HCT116 (cell line): ENCODE measurements around the gene DNASE1L1. TPM values are rescaled to one million over a fixed set of nuclear protein-coding genes. Genes with fewer than 3 reads are reported as not detected.

Source experiments
- ATAC-seq: fragments of 200-7000 bp; cut with Tn5 transposase; 2 replicates; pipeline ENCODE4 v1.9.1; 2020; ENCODE audit warnings: mild to moderate bottlenecking, moderate library complexity
- BruUV-seq: library from RNA; stranded (reverse); fragments of 400-500 nt; replicated peaks from 2 replicates; lab custom pipeline; 2021; lab: Mats Ljungman, UMichigan
- CTCF ChIA-PET: fragments of 300-600 bp; sonication (Branson Sonifier 250); formaldehyde crosslinking; loops from one replicate; lab custom pipeline; 2021; ENCODE audit warnings: antibody characterized with exemption; lab: Charles Lee
- POLR2A ChIA-PET: fragments of 300-600, 350-600 bp; sonication (Branson Sonifier 250); formaldehyde crosslinking; loops from one replicate; lab custom pipeline; 2021; ENCODE audit warnings: antibody characterized with exemption; lab: Charles Lee
- RAD21 ChIA-PET, 2 experiments: fragments of 300-600 bp; sonication (Branson Sonifier 250); formaldehyde crosslinking; loops; one replicate each; lab custom pipeline; 2023; ENCODE audit warnings: low total read pairs in 2 of 2; ENCODE audit not compliant: uncharacterized antibody in 2 of 2, unreplicated experiment in 2 of 2, low non-redundant PET in 1 of 2; lab: Charles Lee
- DNase-seq: peaks from one replicate; pipeline ENCODE4 v3.0.0-alpha.2; 2010; ENCODE audit warnings: low read depth, low spot score
- H2AFZ ChIP-seq: fragments of 200-600 bp; shearing (Covaris generic), sonication (generic); 2 replicates; pipeline ENCODE4 v1.6.1; 2017; ENCODE audit warnings: low read depth, mixed run types, mixed read lengths, antibody characterized with exemption, low read length; ENCODE audit not compliant: poor library complexity, severe bottlenecking
- H3K27ac ChIP-seq: 2 replicates; pipeline ENCODE4 v1.5.1; 2012; ENCODE audit warnings: low read depth, low read length
- H3K27me3 ChIP-seq: fragments of 200-600 bp; sonication (generic); 2 replicates; pipeline ENCODE4 v1.6.1; 2016; ENCODE audit warnings: mixed run types, low read length, mixed read lengths; ENCODE audit not compliant: insufficient read depth
- H3K36me3 ChIP-seq, 2 experiments: fragments of 200-500 bp in 1 of 2; fragments of 200-600 bp in 1 of 2; sonication (Bioruptor generic) in 1 of 2; sonication (generic) in 1 of 2; 2 replicates each; pipeline versions ENCODE4 v1.5.1 to v1.6.1; 2014 to 2016; ENCODE audit warnings: low read length in 2 of 2, inconsistent platforms in 1 of 2, mixed read lengths in 1 of 2, mixed run types in 1 of 2; ENCODE audit not compliant: insufficient read depth in 2 of 2, control insufficient read depth in 1 of 2
- H3K4me1 ChIP-seq, 2 experiments: fragments of 200-600 bp in 1 of 2; sonication (generic) in 1 of 2; 2 replicates each; pipeline versions ENCODE4 v1.5.1 to v1.6.1; 2012 to 2017; ENCODE audit warnings: low read length in 2 of 2, inconsistent platforms in 1 of 2, mild to moderate bottlenecking in 1 of 2, mixed read lengths in 1 of 2, mixed run types in 1 of 2, moderate library complexity in 1 of 2; ENCODE audit not compliant: insufficient read depth in 2 of 2, control insufficient read depth in 1 of 2
- H3K4me2 ChIP-seq: fragments of 200-600 bp; sonication (generic); 2 replicates; pipeline ENCODE4 v1.6.1; 2017; ENCODE audit warnings: mixed run types, low read length, mixed read lengths
- H3K4me3 ChIP-seq, 2 experiments: fragments of 200-600 bp in 1 of 2; sonication (generic) in 1 of 2; replicated peaks in 1 of 2; 2 replicates each; pipeline ENCODE4 v1.5.1; 2011 to 2016; ENCODE audit warnings: low read length in 2 of 2, control low read depth in 1 of 2, low read depth in 1 of 2, mild to moderate bottlenecking in 1 of 2, mixed read lengths in 1 of 2, mixed run types in 1 of 2
- H3K79me2 ChIP-seq: fragments of 200-600 bp; sonication (generic); 2 replicates; pipeline ENCODE4 v1.6.1; 2017; ENCODE audit warnings: mild to moderate bottlenecking, mixed run types, low read length, moderate library complexity, mixed read lengths; ENCODE audit not compliant: insufficient read depth
- H3K9ac ChIP-seq: fragments of 200-600 bp; sonication (generic); 2 replicates; pipeline ENCODE4 v1.6.1; 2016; ENCODE audit warnings: low read length, mixed read lengths
- H3K9me2 ChIP-seq: fragments of 200-600 bp; sonication (generic), shearing (Covaris generic); 2 replicates; pipeline ENCODE4 v1.6.1; 2017; ENCODE audit warnings: mixed run types, mild to moderate bottlenecking, moderate library complexity; ENCODE audit not compliant: insufficient read depth
- H3K9me3 ChIP-seq, 2 experiments: fragments of 200-500 bp in 1 of 2; fragments of 200-600 bp in 1 of 2; sonication (Bioruptor generic) in 1 of 2; sonication (generic) in 1 of 2; 2 replicates each; pipeline ENCODE4 v1.6.1; 2014 to 2017; ENCODE audit warnings: low read length in 2 of 2, mixed read lengths in 2 of 2, inconsistent platforms in 1 of 2, low read depth in 1 of 2, mild to moderate bottlenecking in 1 of 2, mixed run types in 1 of 2, moderate library complexity in 1 of 2; ENCODE audit not compliant: control insufficient read depth in 1 of 2, insufficient read depth in 1 of 2
- H4K20me1 ChIP-seq: fragments of 200-600 bp; sonication (generic), shearing (Covaris generic); 2 replicates; pipeline ENCODE4 v1.6.1; 2017; ENCODE audit warnings: mixed run types, mild to moderate bottlenecking, moderate library complexity; ENCODE audit not compliant: insufficient read depth
- ZNF274 ChIP-seq: fragments of 200-500 bp; sonication (Bioruptor generic); IDR thresholded peaks from 2 replicates; pipeline ENCODE4 v1.6.1; 2014; ENCODE audit warnings: mild to moderate bottlenecking, low read depth, low read length, inconsistent platforms
- intact Hi-C: fragments of 100-400 bp; cut with micrococcal nuclease; formaldehyde crosslinking; loops from 2 replicates; pipeline ENCODE4 v1.10.0; 2022
- total RNA-seq: library from RNA; stranded (reverse); gene quantifications from one replicate; pipeline ENCODE4 v1.2.1, GENCODE V29; 2021; ENCODE audit not compliant: unreplicated experiment
- TF ChIP-seq, protein P1 (sequence below), 3 experiments: fragments of 200-600 bp in 1 of 3; sonication (generic) in 1 of 3; IDR thresholded peaks in 2 of 3; conservative IDR thresholded peaks in 1 of 3; 2 replicates each; pipeline ENCODE4 v1.5.1; 2012 to 2017; ENCODE audit warnings: low read depth in 2 of 3, low read length in 2 of 3, antibody characterized with exemption in 1 of 3, borderline replicate concordance in 1 of 3, control low read depth in 1 of 3, mild to moderate bottlenecking in 1 of 3, mixed read lengths in 1 of 3, mixed run types in 1 of 3, moderate library complexity in 1 of 3; ENCODE audit not compliant: insufficient read depth in 1 of 3

The DNASE1L1 gene
- total RNA-seq, 1 experiment from 2014 or later: 16.5 TPM

DNA sequence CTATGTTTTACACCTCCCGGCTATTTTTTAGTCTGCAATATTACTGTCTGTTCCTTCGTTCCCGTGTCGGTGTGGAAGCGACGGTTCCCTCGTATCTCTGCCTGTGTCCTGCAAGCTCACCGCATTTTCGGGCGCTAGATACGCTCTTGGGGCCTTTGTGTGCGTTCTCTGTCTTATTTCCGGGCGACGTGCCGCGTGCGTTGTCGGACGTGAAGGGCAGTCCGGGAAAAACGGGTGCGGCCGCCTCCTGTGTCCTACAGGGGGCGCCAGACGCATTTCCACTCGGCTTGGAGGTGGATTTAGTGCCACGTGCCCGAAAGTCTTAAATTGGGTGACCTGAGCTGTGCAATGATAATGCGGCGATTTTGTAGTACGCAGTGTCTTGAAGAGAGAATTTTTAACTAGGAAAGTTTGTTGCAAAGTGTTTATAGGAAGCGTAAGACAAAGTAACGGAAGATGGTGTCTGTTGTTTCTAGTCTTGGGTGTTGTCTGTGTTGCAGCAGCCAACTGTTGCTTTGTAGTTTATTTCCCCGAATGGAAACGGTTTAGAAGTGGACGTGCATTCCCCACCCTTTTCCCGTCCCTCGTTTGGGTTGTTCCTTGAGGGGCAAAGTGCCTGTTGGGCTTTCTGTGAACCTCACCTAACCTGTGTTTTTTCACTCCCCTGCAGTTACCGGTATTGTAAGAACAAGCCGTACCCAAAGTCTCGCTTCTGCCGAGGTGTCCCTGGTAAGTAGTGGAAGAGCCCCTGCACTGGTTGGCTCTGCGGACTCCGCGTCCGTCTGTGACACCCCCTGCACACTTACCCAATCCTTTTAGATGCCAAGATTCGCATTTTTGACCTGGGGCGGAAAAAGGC is 10.2 kb downstream of the DNASE1L1 start:
- H3K4me2 ChIP-seq: peak overlapping the region; percentile 85
- BruUV-seq: TSS peak; percentile 81
- ATAC-seq (peak; percentile 5; the same call in 1 of the 2 replicates), DNase-seq (no peak)
- RAD21 ChIA-PET: no interaction called here
- H3K9me3 ChIP-seq: no peaks in the 10 kb centered on the region
- H4K20me1 ChIP-seq: no peaks in the 10 kb centered on the region
- H3K9ac ChIP-seq: peak overlapping the region; percentile 97
- POLR2A ChIA-PET: interaction anchor here (1.0 to 2.8 kb wide), 9 partner anchors 10 to 92 kb away, joined by 3 to 13 read pairs (median 9); partner anchors contain the start of genes DNASE1L1, SLC10A3 and TAFAZZIN
- H3K27me3 ChIP-seq: no peaks in the 10 kb centered on the region
- peaks cover 0 to 23% of the 10 kb centered on the region in 2 experiments; a peak in 2 of 4 replicates for H3K4me1 ChIP-seq
- no peaks in the 10 kb centered on the region for H3K9me2 ChIP-seq
- peaks cover 19% of the 10 kb centered on the region for H3K79me2 ChIP-seq
- H3K36me3 ChIP-seq: peaks cover 0 to 27% of the 10 kb centered on the region in 2 experiments; a peak in 1 of 4 replicates
- no peak for TF ChIP-seq ZNF274
- TF ChIP-seq, protein P1, sequence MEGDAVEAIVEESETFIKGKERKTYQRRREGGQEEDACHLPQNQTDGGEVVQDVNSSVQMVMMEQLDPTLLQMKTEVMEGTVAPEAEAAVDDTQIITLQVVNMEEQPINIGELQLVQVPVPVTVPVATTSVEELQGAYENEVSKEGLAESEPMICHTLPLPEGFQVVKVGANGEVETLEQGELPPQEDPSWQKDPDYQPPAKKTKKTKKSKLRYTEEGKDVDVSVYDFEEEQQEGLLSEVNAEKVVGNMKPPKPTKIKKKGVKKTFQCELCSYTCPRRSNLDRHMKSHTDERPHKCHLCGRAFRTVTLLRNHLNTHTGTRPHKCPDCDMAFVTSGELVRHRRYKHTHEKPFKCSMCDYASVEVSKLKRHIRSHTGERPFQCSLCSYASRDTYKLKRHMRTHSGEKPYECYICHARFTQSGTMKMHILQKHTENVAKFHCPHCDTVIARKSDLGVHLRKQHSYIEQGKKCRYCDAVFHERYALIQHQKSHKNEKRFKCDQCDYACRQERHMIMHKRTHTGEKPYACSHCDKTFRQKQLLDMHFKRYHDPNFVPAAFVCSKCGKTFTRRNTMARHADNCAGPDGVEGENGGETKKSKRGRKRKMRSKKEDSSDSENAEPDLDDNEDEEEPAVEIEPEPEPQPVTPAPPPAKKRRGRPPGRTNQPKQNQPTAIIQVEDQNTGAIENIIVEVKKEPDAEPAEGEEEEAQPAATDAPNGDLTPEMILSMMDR (IDR thresholded peaks at IDR 0.05 in 2 of 3, conservative IDR thresholded peaks at IDR 0.05 in 1 of 3; ENCODE audit: borderline replicate concordance in 1 of 3, insufficient read depth in 1 of 3, low read depth in 2 of 3, low read length in 2 of 3): peak in 2 of 3 experiments; percentile 61 to 64; a peak in 4 of 6 replicates
- TF ChIP-seq, all 23 proteins: peak for 1
- H3K27ac ChIP-seq: peak overlapping the region; percentile 92
- H3K4me3 ChIP-seq: peak overlapping the region; percentile 84
- CTCF ChIA-PET: interaction anchor here (1.2 kb wide), 1 partner anchor 26 kb away, joined by 6 read pairs; no protein-coding TSS in a partner anchor
- intact Hi-C loops: loop anchor here (10.0 kb wide), 1 partner anchor 424 kb away; the partner anchor contains the start of genes HCFC1 and TMEM187
- no peak overlapping the region for H2AFZ ChIP-seq
